ENCODE data around the gene BBOX1. TPM values are rescaled to one million over a fixed set of nuclear protein-coding genes. Genes with fewer than 3 reads are reported as not detected.
"Not testable (repeated sequence)": the region's sequence is repeated elsewhere in the genome, so short reads cannot be mapped to it uniquely, and the experiment has no call there.

The BBOX1 gene
- total RNA-seq, 4 donors from 2014 or later = not detected

- no peak overlapping the region for H3K4me3 ChIP-seq
- DNase-seq = no peak
- H3K27ac ChIP-seq = no peak overlapping the region
These were observed 43.2 kb upstream of the BBOX1 start for GRCh38 chr11:26997378-26997777.

GRCh38 chr11:27001136-27001730 is 39.4 kb upstream of the BBOX1 start:
- not testable (repeated sequence) for DNase-seq, H3K4me1 ChIP-seq, H3K9me3 ChIP-seq, H3K27me3 ChIP-seq, H3K4me3 ChIP-seq, H3K36me3 ChIP-seq, H3K27ac ChIP-seq

More at GRCh38 chr11:26997378-26997777, 43.2 kb upstream of the BBOX1 start:
- Histone ChIP-seq H3K9me3 (no peaks in the 10 kb centered on the region), H3K4me1 (no peaks in the 10 kb centered on the region), H3K27me3 (no peaks in the 10 kb centered on the region), H3K36me3 (no peaks in the 10 kb centered on the region)
- TF ChIP-seq CTCF (IDR thresholded peaks at IDR 0.05) = no peak
- no peak for TF ChIP-seq POLR2A (IDR thresholded peaks at IDR 0.05)

- Histone ChIP-seq H3K27ac (no peak overlapping the region), H3K36me3 (no peaks in the 10 kb centered on the region), H3K9me3 (no peaks in the 10 kb centered on the region), H3K4me1 (no peaks in the 10 kb centered on the region), H3K27me3 (no peaks in the 10 kb centered on the region), H3K4me3 (no peak overlapping the region)
- TF ChIP-seq POLR2A (IDR thresholded peaks at IDR 0.05) (no peak), CTCF (IDR thresholded peaks at IDR 0.05) (no peak)
- DNase-seq = no peak
These were observed 38.2 kb upstream of the BBOX1 start for GRCh38 chr11:27002431-27002830.

- no peaks in the 10 kb centered on the region for H3K36me3 ChIP-seq
- no peaks in the 10 kb centered on the region for H3K4me1 ChIP-seq
- no peak for TF ChIP-seq CTCF (IDR thresholded peaks at IDR 0.05)
- TF ChIP-seq POLR2A (IDR thresholded peaks at IDR 0.05) = no peak
- no peaks in the 10 kb centered on the region for H3K9me3 ChIP-seq
- no peak overlapping the region for H3K4me3 ChIP-seq
- no peak for DNase-seq
- H3K27ac ChIP-seq = no peak overlapping the region
- no peaks in the 10 kb centered on the region for H3K27me3 ChIP-seq
These were observed 37.8 kb upstream of the BBOX1 start for GRCh38 chr11:27002838-27003237.

- no peak overlapping the region for H3K27ac ChIP-seq
- no peak overlapping the region for H3K4me3 ChIP-seq
- TF ChIP-seq CTCF (IDR thresholded peaks at IDR 0.05) = no peak
- no peak for TF ChIP-seq POLR2A (IDR thresholded peaks at IDR 0.05)
- H3K4me1 ChIP-seq = no peaks in the 10 kb centered on the region
- no peak for DNase-seq
- no peaks in the 10 kb centered on the region for H3K9me3 ChIP-seq
- H3K27me3 ChIP-seq = no peaks in the 10 kb centered on the region
- no peaks in the 10 kb centered on the region for H3K36me3 ChIP-seq
These were observed 36.5 kb upstream of the BBOX1 start for GRCh38 chr11:27004103-27004502.

GRCh38 chr11:27008811-27009535 is 31.6 kb upstream of the BBOX1 start:
- Histone ChIP-seq H3K27me3 (no peaks in the 10 kb centered on the region), H3K4me1 (no peaks in the 10 kb centered on the region), H3K4me3 (no peak overlapping the region), H3K36me3 (no peaks in the 10 kb centered on the region), H3K27ac (no peak overlapping the region), H3K9me3 (no peaks in the 10 kb centered on the region)
- no peak for DNase-seq
- TF ChIP-seq POLR2A (IDR thresholded peaks at IDR 0.05) (no peak), CTCF (IDR thresholded peaks at IDR 0.05) (no peak)
